T-helper 2 cell treated with Interferon-gamma antibody and Interleukin-4, amounts not matched to agents 5 μg/mL and 100 μg/mL, for 36 hours (primary cell): Measurements from ENCODE around the gene ARL11.
"Not testable (repeated sequence)": the region's sequence is repeated elsewhere in the genome, so short reads cannot be mapped to it uniquely, and the experiment has no call there.

Experiments used
- DNase-seq: peaks from one replicate; pipeline ENCODE4 v3.0.0; 2021; ENCODE audit warnings: low spot score
- H3K27ac Mint-ChIP-seq: one replicate; pipeline ENCODE4 v1.8.0; 2021; ENCODE audit warnings: mild to moderate bottlenecking, mixed read lengths
- H3K27me3 Mint-ChIP-seq: one replicate; pipeline ENCODE4 v1.8.0; 2021; ENCODE audit warnings: low read depth, mixed read lengths
- H3K36me3 Mint-ChIP-seq: one replicate; pipeline ENCODE4 v1.8.0; 2021; ENCODE audit warnings: low read depth, mixed read lengths
- H3K4me1 Mint-ChIP-seq: one replicate; pipeline ENCODE4 v1.8.0; 2021; ENCODE audit warnings: low read depth, mixed read lengths
- H3K4me3 Mint-ChIP-seq: one replicate; pipeline ENCODE4 v1.8.0; 2022; ENCODE audit warnings: mild to moderate bottlenecking, moderate library complexity, mixed read lengths
- H3K9me3 Mint-ChIP-seq: one replicate; pipeline ENCODE4 v1.8.0; 2021; ENCODE audit warnings: mixed read lengths

The ARL11 gene

GRCh38 chr13:49627831-49628652 lies at the start of gene ARL11:
TSS of gene ARL11 (plus strand) at chr13:49628507. CDS start at chr13:49630448, 1,941 bp downstream.
- H3K4me3 Mint-ChIP-seq = peak within 1 kb of the TSS; percentile 93
- peaks cover 3% of the 10 kb centered on the region for H3K36me3 Mint-ChIP-seq
- H3K9me3 Mint-ChIP-seq = no peaks in the 10 kb centered on the region
- H3K4me1 Mint-ChIP-seq = peaks cover 13% of the 10 kb centered on the region
- peak; percentile 60 for DNase-seq
- peak within 1 kb of the TSS; percentile 77 for H3K27ac Mint-ChIP-seq
- H3K27me3 Mint-ChIP-seq = no peaks in the 10 kb centered on the region

GRCh38 chr13:49579501-49579900 lies 48.8 kb upstream of the ARL11 start:
- Mint-ChIP-seq H3K9me3 (no peaks in the 10 kb centered on the region), H3K4me3 (no peak overlapping the region), H3K4me1 (peaks cover 8% of the 10 kb centered on the region), H3K36me3 (peaks cover 6% of the 10 kb centered on the region), H3K27me3 (no peaks in the 10 kb centered on the region), H3K27ac (no peak overlapping the region)
- DNase-seq = no peak

- DNase-seq = no peak
- no peak overlapping the region for H3K27ac Mint-ChIP-seq
- no peak overlapping the region for H3K4me3 Mint-ChIP-seq
- no peaks in the 10 kb centered on the region for H3K27me3 Mint-ChIP-seq
- H3K4me1 Mint-ChIP-seq = peaks cover 15% of the 10 kb centered on the region
- no peaks in the 10 kb centered on the region for H3K9me3 Mint-ChIP-seq
- H3K36me3 Mint-ChIP-seq = peaks cover 3% of the 10 kb centered on the region
Measured at GRCh38 chr13:49580980-49581680, 47.2 kb upstream of the ARL11 start.

- peaks cover 2% of the 10 kb centered on the region for H3K36me3 Mint-ChIP-seq
- H3K27ac Mint-ChIP-seq = peak overlapping the region; percentile 81
- no peaks in the 10 kb centered on the region for H3K9me3 Mint-ChIP-seq
- peaks cover 2% of the 10 kb centered on the region for H3K27me3 Mint-ChIP-seq
- DNase-seq = no peak
- peak overlapping the region; percentile 89 for H3K4me3 Mint-ChIP-seq
- peaks cover 21% of the 10 kb centered on the region for H3K4me1 Mint-ChIP-seq
Measured at GRCh38 chr13:49584771-49585182, 43.5 kb upstream of the ARL11 start.

GRCh38 chr13:49585220-49586157 lies 42.8 kb upstream of the ARL11 start, which contains the start of gene RCBTB1:
TSS of gene RCBTB1 (minus strand) at chr13:49585558. CDS start at chr13:49567279, 18,279 bp downstream.
- H3K4me1 Mint-ChIP-seq = peaks cover 21% of the 10 kb centered on the region
- H3K4me3 Mint-ChIP-seq = peak within 1 kb of the TSS; percentile 89
- no peaks in the 10 kb centered on the region for H3K36me3 Mint-ChIP-seq
- DNase-seq = peak; percentile 71
- H3K27me3 Mint-ChIP-seq = peaks cover 2% of the 10 kb centered on the region
- no peaks in the 10 kb centered on the region for H3K9me3 Mint-ChIP-seq
- H3K27ac Mint-ChIP-seq = peak within 1 kb of the TSS; percentile 81

- Mint-ChIP-seq H3K4me3 (peak overlapping the region; percentile 83), H3K4me1 (peaks cover 21% of the 10 kb centered on the region), H3K27me3 (peaks cover 2% of the 10 kb centered on the region), H3K36me3 (no peaks in the 10 kb centered on the region), H3K9me3 (no peaks in the 10 kb centered on the region), H3K27ac (peak overlapping the region; percentile 50)
- DNase-seq = no peak
Measured at GRCh38 chr13:49586717-49587116, 41.6 kb upstream of the ARL11 start.

- no peak overlapping the region for H3K27ac Mint-ChIP-seq
- H3K27me3 Mint-ChIP-seq = peaks cover 2% of the 10 kb centered on the region
- H3K36me3 Mint-ChIP-seq = no peaks in the 10 kb centered on the region
- peaks cover 21% of the 10 kb centered on the region for H3K4me1 Mint-ChIP-seq
- H3K9me3 Mint-ChIP-seq = no peaks in the 10 kb centered on the region
- H3K4me3 Mint-ChIP-seq = no peak overlapping the region
- no peak for DNase-seq
Measured at GRCh38 chr13:49587311-49587847, 40.9 kb upstream of the ARL11 start.

- H3K4me1 Mint-ChIP-seq, DNase-seq, H3K4me3 Mint-ChIP-seq, H3K36me3 Mint-ChIP-seq, H3K9me3 Mint-ChIP-seq, H3K27me3 Mint-ChIP-seq, H3K27ac Mint-ChIP-seq: not testable (repeated sequence)
Measured at GRCh38 chr13:49590714-49591113, 37.6 kb upstream of the ARL11 start.

- not testable (repeated sequence) for H3K27me3 Mint-ChIP-seq, H3K27ac Mint-ChIP-seq, H3K4me3 Mint-ChIP-seq, H3K4me1 Mint-ChIP-seq, H3K9me3 Mint-ChIP-seq, H3K36me3 Mint-ChIP-seq, DNase-seq
Measured at GRCh38 chr13:49593876-49594275, 34.4 kb upstream of the ARL11 start.

GRCh38 chr13:49594576-49594975 lies 33.7 kb upstream of the ARL11 start:
- Mint-ChIP-seq H3K27me3 (peaks cover 2% of the 10 kb centered on the region), H3K36me3 (no peaks in the 10 kb centered on the region), H3K4me3 (no peak overlapping the region), H3K4me1 (no peaks in the 10 kb centered on the region), H3K9me3 (no peaks in the 10 kb centered on the region), H3K27ac (no peak overlapping the region)
- no peak for DNase-seq

- Mint-ChIP-seq H3K27me3 (no peaks in the 10 kb centered on the region), H3K4me3 (no peak overlapping the region), H3K27ac (no peak overlapping the region), H3K36me3 (no peaks in the 10 kb centered on the region), H3K4me1 (no peaks in the 10 kb centered on the region), H3K9me3 (no peaks in the 10 kb centered on the region)
- no peak for DNase-seq
Measured at GRCh38 chr13:49596221-49596620, 32.1 kb upstream of the ARL11 start.

- DNase-seq = no peak
- Mint-ChIP-seq H3K4me1 (no peaks in the 10 kb centered on the region), H3K27ac (no peak overlapping the region), H3K36me3 (no peaks in the 10 kb centered on the region), H3K4me3 (no peak overlapping the region), H3K27me3 (no peaks in the 10 kb centered on the region), H3K9me3 (no peaks in the 10 kb centered on the region)
Measured at GRCh38 chr13:49597043-49597641, 31.2 kb upstream of the ARL11 start.

GRCh38 chr13:49602005-49602404 lies 26.3 kb upstream of the ARL11 start:
- Mint-ChIP-seq H3K9me3 (no peaks in the 10 kb centered on the region), H3K4me3 (no peak overlapping the region), H3K36me3 (no peaks in the 10 kb centered on the region), H3K4me1 (peaks cover 2% of the 10 kb centered on the region), H3K27me3 (no peaks in the 10 kb centered on the region), H3K27ac (no peak overlapping the region)
- DNase-seq = no peak
